Activated CD8-positive, alpha-beta T cell treated with anti-CD3 and anti-CD28 coated beads for 36 hours (primary cell): ENCODE results near the gene DPF3. TPM values are rescaled to one million over a fixed set of nuclear protein-coding genes. Genes with fewer than 3 reads are reported as not detected.

Experiments used
- ATAC-seq: fragments of 200-7000 bp; cut with Tn5 transposase; one replicate; pipeline ENCODE4 v1.10.0; 2021; ENCODE audit warnings: mild to moderate bottlenecking, moderate library complexity
- CTCF ChIA-PET: fragments of 350-600 bp; sonication (Branson Sonifier 250); formaldehyde crosslinking; loops from one replicate; lab custom pipeline; 2021; ENCODE audit warnings: antibody characterized with exemption; lab: Charles Lee
- POLR2A ChIA-PET: fragments of 350-600 bp; sonication (Branson Sonifier 250); formaldehyde crosslinking; loops from one replicate; lab custom pipeline; 2021; ENCODE audit warnings: antibody characterized with exemption; lab: Charles Lee
- DNase-seq: peaks from one replicate; pipeline ENCODE4 v3.0.0-alpha.2; 2020
- H3K27ac Mint-ChIP-seq: one replicate; pipeline ENCODE4 v1.8.0; 2021; ENCODE audit warnings: mild to moderate bottlenecking, mixed read lengths
- H3K27me3 Mint-ChIP-seq: one replicate; pipeline ENCODE4 v1.8.0; 2021; ENCODE audit warnings: mixed read lengths
- H3K36me3 Mint-ChIP-seq: one replicate; pipeline ENCODE4 v1.8.0; 2021; ENCODE audit warnings: low read depth, mixed read lengths
- H3K4me1 Mint-ChIP-seq: one replicate; pipeline ENCODE4 v1.8.0; 2021; ENCODE audit warnings: low read depth, mixed read lengths
- H3K4me3 Mint-ChIP-seq: one replicate; pipeline ENCODE4 v1.8.0; 2021; ENCODE audit warnings: mild to moderate bottlenecking, moderate library complexity, mixed read lengths
- H3K9me3 Mint-ChIP-seq: one replicate; pipeline ENCODE4 v1.8.0; 2021; ENCODE audit warnings: mixed read lengths
- intact Hi-C: fragments of 100-400 bp; cut with micrococcal nuclease; formaldehyde crosslinking; loops from one replicate; pipeline ENCODE4 v1.10.0; 2022
- total RNA-seq, 2 experiments: library from RNA; stranded (reverse); gene quantifications; one replicate each; pipeline ENCODE4 v1.2.3, GENCODE V29; 2021
- TF ChIP-seq, protein P1 (sequence below): fragments of 200-600 bp; IDR thresholded peaks from one replicate; pipeline ENCODE4 v1.8.0; 2022; ENCODE audit warnings: antibody characterized with exemption, mild to moderate bottlenecking

DPF3 gene
- total RNA-seq, 2 experiments from 2014 or later = 0.13 to 0.54 TPM

GRCh38 chr14:72714094-72714493, 179.8 kb downstream of the DPF3 start:
- no peaks in the 10 kb centered on the region for H3K9me3 Mint-ChIP-seq
- no peaks in the 10 kb centered on the region for H3K27me3 Mint-ChIP-seq
- CTCF ChIA-PET = no interaction called here
- ATAC-seq (peak; percentile 88), DNase-seq (peak; percentile 84)
- TF ChIP-seq, protein P1, sequence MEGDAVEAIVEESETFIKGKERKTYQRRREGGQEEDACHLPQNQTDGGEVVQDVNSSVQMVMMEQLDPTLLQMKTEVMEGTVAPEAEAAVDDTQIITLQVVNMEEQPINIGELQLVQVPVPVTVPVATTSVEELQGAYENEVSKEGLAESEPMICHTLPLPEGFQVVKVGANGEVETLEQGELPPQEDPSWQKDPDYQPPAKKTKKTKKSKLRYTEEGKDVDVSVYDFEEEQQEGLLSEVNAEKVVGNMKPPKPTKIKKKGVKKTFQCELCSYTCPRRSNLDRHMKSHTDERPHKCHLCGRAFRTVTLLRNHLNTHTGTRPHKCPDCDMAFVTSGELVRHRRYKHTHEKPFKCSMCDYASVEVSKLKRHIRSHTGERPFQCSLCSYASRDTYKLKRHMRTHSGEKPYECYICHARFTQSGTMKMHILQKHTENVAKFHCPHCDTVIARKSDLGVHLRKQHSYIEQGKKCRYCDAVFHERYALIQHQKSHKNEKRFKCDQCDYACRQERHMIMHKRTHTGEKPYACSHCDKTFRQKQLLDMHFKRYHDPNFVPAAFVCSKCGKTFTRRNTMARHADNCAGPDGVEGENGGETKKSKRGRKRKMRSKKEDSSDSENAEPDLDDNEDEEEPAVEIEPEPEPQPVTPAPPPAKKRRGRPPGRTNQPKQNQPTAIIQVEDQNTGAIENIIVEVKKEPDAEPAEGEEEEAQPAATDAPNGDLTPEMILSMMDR = no peak
- peak overlapping the region; percentile 0 for H3K27ac Mint-ChIP-seq
- no peaks in the 10 kb centered on the region for H3K36me3 Mint-ChIP-seq
- H3K4me1 Mint-ChIP-seq = peaks cover 33% of the 10 kb centered on the region
- peak overlapping the region; percentile 0 for H3K4me3 Mint-ChIP-seq
- intact Hi-C loops = loop anchor here (10.0 kb wide), 2 partner anchors 191 to 199 kb away; no protein-coding TSS in a partner anchor
- POLR2A ChIA-PET = interaction anchor here (0.7 kb wide), 1 partner anchor 17 kb away, joined by 3 read pairs; no protein-coding TSS in a partner anchor

DNA sequence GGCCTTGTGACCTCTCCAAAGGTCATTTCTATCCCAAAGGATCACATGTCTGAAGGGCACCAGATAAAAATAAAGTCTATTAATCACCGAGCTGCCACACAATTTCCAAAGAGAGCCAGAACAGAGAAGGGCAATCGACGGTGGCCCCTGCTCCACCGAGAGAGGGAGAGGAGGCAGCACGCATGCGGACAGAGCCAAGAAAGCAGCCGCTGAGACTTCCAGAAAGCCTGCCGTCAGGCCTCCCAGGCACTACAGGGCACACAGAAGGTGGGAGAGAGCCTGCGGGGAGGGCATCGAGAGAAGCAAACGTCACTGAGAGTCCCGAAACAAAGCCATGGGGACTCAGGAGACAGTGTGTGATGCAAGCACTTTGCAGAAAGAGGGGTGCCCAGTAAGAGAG, 182.0 kb downstream of the DPF3 start:
- H3K27me3 Mint-ChIP-seq = no peaks in the 10 kb centered on the region
- no peak overlapping the region for H3K4me3 Mint-ChIP-seq
- no peak overlapping the region for H3K27ac Mint-ChIP-seq
- intact Hi-C loops = loop anchor here (10.0 kb wide), 2 partner anchors 193 to 197 kb away; no protein-coding TSS in a partner anchor
- peaks cover 32% of the 10 kb centered on the region for H3K4me1 Mint-ChIP-seq
- DNase-seq = no peak
- no peaks in the 10 kb centered on the region for H3K9me3 Mint-ChIP-seq
- no peak for ATAC-seq
- ChIA-PET POLR2A (no interaction called here), CTCF (no interaction called here)
- TF ChIP-seq, protein P1 = no peak
- H3K36me3 Mint-ChIP-seq = no peaks in the 10 kb centered on the region

GRCh38 chr14:72709916-72710611, 183.8 kb downstream of the DPF3 start:
- CTCF ChIA-PET = no interaction called here
- intact Hi-C loops = loop anchor here (10.0 kb wide), 2 partner anchors 195 kb away; no protein-coding TSS in a partner anchor

GRCh38 chr14:72708708-72709475, 185.0 kb downstream of the DPF3 start:
- TF ChIP-seq, protein P1 = no peak
- H3K4me3 Mint-ChIP-seq = no peak overlapping the region

More at GRCh38 chr14:72709916-72710611, 183.8 kb downstream of the DPF3 start:
- H3K36me3 Mint-ChIP-seq = no peaks in the 10 kb centered on the region
- H3K4me1 Mint-ChIP-seq = peaks cover 20% of the 10 kb centered on the region
- POLR2A ChIA-PET = no interaction called here
- no peak overlapping the region for H3K27ac Mint-ChIP-seq
- DNase-seq (no peak), ATAC-seq (no peak)
- TF ChIP-seq, protein P1 = no peak
- H3K4me3 Mint-ChIP-seq = no peak overlapping the region
- no peaks in the 10 kb centered on the region for H3K27me3 Mint-ChIP-seq
- H3K9me3 Mint-ChIP-seq = no peaks in the 10 kb centered on the region

More at GRCh38 chr14:72708708-72709475, 185.0 kb downstream of the DPF3 start:
- H3K9me3 Mint-ChIP-seq = no peaks in the 10 kb centered on the region
- CTCF ChIA-PET = no interaction called here
- no peaks in the 10 kb centered on the region for H3K36me3 Mint-ChIP-seq
- ATAC-seq (peak; percentile 55), DNase-seq (peak; percentile 47)
- no peak overlapping the region for H3K27ac Mint-ChIP-seq
- no peaks in the 10 kb centered on the region for H3K27me3 Mint-ChIP-seq
- peaks cover 8% of the 10 kb centered on the region for H3K4me1 Mint-ChIP-seq
- POLR2A ChIA-PET = interaction anchor here (0.6 kb wide), 1 partner anchor 42 kb away, joined by 3 read pairs; no protein-coding TSS in a partner anchor
- intact Hi-C loops = no loop called here
